Activated naive CD8-positive, alpha-beta T cell treated with anti-CD3 and anti-CD28 coated beads, Interleukin-2, amount 50 U/mL, for 24 hours (primary cell): ENCODE measurements around the gene PRCD.

Source experiments
- ATAC-seq: fragments of 150-1000 bp; cut with Tn5 transposase; one replicate; pipeline ENCODE4 v1.10.0; 2021
- DNase-seq: peaks from one replicate; pipeline ENCODE4 v3.0.0; 2021
- H3K27ac Mint-ChIP-seq: one replicate; pipeline ENCODE4 v1.8.0; 2021; ENCODE audit warnings: mild to moderate bottlenecking, mixed read lengths
- H3K27me3 Mint-ChIP-seq: one replicate; pipeline ENCODE4 v1.8.0; 2021; ENCODE audit warnings: mixed read lengths
- H3K36me3 Mint-ChIP-seq: one replicate; pipeline ENCODE4 v1.8.0; 2021; ENCODE audit warnings: low read depth, mixed read lengths
- H3K4me1 Mint-ChIP-seq: one replicate; pipeline ENCODE4 v1.8.0; 2021; ENCODE audit warnings: mixed read lengths
- H3K4me3 Mint-ChIP-seq: one replicate; pipeline ENCODE4 v1.8.0; 2021; ENCODE audit warnings: mild to moderate bottlenecking, moderate library complexity, mixed read lengths
- H3K9me3 Mint-ChIP-seq: one replicate; pipeline ENCODE4 v1.8.0; 2021; ENCODE audit warnings: mixed read lengths

PRCD gene

DNA sequence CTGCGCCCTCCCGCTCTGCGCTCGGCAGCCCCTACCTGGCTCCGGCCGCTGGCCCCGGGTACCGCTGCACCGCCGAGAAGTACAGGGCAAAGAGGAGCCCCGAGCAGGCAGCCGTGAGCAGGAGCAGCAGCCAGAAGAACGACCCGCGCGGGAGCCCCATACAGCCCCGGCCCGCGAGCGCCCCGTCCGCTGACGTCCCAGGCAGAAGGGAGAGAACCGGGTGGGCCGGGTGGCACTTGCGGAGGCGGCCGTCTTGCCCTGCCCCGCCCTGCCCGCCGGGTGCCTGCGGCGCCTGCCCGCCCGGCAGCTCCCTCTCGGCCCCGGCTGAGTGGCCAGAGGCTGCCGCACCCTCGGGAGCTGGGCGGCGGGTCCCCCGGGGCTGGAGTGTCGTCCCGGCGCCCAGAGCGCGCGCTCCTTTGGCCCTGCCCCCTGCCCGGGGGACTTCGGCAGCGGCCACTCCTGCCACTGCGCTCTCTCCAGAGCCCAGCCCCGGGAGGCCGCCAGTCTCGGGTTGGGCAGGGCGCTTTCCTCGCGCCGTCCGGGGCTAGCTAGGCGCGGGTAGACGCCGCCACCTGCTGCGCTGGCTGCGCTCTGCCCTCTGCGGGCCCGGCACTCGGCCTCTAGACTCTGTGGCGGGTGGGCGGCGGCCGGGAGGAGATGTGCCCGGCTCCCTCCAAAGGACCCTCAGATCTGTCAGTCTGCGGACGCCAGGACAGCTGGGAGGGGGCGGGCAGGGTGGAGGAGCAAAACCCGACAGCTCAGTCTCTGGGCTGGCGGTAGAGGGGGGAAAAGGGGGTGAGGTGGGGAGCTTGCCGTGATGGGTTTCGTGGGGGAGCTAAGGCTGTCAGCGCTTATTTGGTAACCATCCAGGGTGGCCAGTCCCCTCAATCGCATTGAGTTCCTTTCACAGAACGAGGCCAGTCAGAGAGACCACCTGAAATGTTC lies 46.1 kb downstream of the PRCD start, which contains the start of gene ST6GALNAC2:
Gene ST6GALNAC2, minus strand, starts transcription at position 212 of the 945 bp plus-strand sequence. Its CDS starts 52 bp downstream, at position 160.
- no peaks in the 10 kb centered on the region for H3K9me3 Mint-ChIP-seq
- H3K27me3 Mint-ChIP-seq: peaks cover 54% of the 10 kb centered on the region
- peak within 1 kb of the TSS; percentile 63 for H3K4me3 Mint-ChIP-seq
- ATAC-seq (peak; percentile 77), DNase-seq (peak; percentile 46)
- H3K4me1 Mint-ChIP-seq: peaks cover 12% of the 10 kb centered on the region
- no peak within 1 kb of the TSS for H3K27ac Mint-ChIP-seq
- no peaks in the 10 kb centered on the region for H3K36me3 Mint-ChIP-seq

DNA sequence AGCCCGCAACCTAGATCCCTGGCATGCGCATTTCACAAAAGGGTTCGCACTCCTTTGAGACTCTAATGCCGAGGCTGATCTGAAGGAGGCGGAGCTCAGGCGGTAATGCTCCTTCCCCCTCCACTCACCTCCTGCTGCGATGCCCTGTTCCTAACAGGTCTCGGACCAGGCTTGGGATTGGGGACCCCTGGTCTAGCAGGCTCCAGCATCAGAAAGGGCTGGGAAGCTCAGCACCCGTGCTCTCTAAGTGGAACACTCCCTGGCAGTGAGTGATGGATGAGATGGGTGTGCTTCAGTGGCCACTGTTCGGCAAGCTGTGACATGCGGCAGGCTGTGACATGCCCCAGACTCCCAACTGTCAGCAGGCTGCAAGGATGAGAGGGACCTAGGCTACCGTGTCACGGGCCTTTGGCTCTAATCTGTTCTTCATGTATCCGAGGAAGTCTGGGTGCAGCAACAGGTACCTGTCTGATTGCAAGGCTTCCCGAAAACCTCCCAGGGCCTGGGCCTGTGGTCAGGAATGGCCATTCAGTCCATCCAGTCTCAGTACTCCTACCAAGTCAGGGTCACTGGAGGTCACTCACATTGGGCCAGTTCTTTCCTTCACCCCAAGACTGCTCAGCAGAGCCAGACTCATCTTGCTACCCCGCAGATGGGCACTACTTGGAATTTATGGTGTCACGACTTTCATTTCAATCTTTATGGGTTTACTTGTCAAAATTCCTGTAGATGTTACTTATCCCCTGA lies 47.1 kb downstream of the PRCD start:
- peaks cover 57% of the 10 kb centered on the region for H3K27me3 Mint-ChIP-seq
- no peak for ATAC-seq

DNA sequence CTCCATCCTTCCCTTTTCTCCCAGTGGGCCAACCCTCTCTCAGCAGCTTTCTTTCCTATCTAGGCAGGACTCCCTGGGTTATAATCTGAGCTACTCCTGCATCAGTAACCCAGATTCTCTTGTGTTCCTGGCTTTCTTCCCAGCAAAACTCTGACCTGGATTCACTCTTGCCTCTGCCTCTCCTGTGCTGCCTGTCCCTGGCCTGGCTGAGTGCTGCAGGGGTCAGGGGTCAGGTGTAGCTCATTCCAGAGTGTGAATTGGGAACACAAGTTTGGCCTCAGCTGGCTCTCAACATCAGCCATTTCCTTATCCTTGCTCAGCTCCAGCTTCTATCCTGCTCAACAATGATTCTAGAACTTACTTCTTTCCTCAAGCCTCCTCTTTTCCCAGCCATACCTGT lies 48.3 kb downstream of the PRCD start:
- H3K36me3 Mint-ChIP-seq: no peaks in the 10 kb centered on the region
- no peak overlapping the region for H3K27ac Mint-ChIP-seq
- H3K4me1 Mint-ChIP-seq: peaks cover 12% of the 10 kb centered on the region
- no peak for ATAC-seq
- H3K27me3 Mint-ChIP-seq: peaks cover 53% of the 10 kb centered on the region
- no peaks in the 10 kb centered on the region for H3K9me3 Mint-ChIP-seq
- no peak for DNase-seq
- no peak overlapping the region for H3K4me3 Mint-ChIP-seq

More for the DNA sequence above, 47.1 kb downstream of the PRCD start:
- no peak for DNase-seq
- no peak overlapping the region for H3K27ac Mint-ChIP-seq
- H3K4me1 Mint-ChIP-seq: peaks cover 12% of the 10 kb centered on the region
- no peaks in the 10 kb centered on the region for H3K36me3 Mint-ChIP-seq
- H3K9me3 Mint-ChIP-seq: no peaks in the 10 kb centered on the region
- H3K4me3 Mint-ChIP-seq: no peak overlapping the region

DNA sequence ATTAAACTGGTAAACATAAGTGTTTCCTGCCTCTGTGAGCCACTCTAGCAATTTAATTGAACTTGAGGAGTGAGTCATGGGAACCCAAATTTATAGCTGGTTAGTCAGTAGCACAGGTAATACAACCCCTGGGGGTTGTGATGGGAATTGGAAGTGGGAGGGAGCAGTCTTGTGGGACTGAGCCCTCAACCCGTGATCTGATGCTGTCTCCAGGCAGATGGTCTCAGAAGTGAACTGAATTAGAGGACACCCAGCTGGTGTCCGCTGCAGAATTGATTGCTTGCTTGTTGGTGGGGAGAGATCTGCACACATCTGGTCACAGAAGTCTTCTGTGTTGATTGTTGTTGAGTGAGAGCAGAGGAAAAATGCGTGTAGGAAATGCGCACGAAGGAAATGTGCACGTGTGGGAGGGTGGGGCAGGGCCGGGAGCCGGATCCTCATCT lies 53.6 kb downstream of the PRCD start:
- no peaks in the 10 kb centered on the region for H3K4me1 Mint-ChIP-seq
- peaks cover 13% of the 10 kb centered on the region for H3K27me3 Mint-ChIP-seq
- no peak for ATAC-seq
- DNase-seq: no peak
- no peak overlapping the region for H3K27ac Mint-ChIP-seq
- no peaks in the 10 kb centered on the region for H3K36me3 Mint-ChIP-seq
- no peaks in the 10 kb centered on the region for H3K9me3 Mint-ChIP-seq
- H3K4me3 Mint-ChIP-seq: no peak overlapping the region

DNA sequence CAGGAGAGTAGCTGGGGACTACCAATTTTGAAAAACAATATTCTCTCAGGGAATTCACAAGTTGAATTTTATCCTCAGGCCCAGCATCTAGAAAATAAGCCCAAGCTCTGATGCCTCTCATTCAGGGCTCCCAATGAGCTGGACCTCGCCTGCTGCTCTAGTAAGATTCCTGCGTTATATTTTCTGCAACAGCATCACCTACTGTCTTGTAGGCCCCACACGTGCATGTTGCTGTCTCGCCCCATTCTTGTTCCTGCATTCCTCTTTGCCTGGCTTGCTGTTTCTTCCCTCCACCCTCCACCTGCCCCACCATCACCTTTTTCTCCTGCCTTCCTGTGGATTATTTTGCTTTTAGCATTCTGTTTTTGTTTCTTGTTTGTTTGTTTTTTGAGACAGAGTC lies 54.1 kb downstream of the PRCD start:
- no peaks in the 10 kb centered on the region for H3K4me1 Mint-ChIP-seq
- H3K36me3 Mint-ChIP-seq: no peaks in the 10 kb centered on the region
- H3K27ac Mint-ChIP-seq: no peak overlapping the region
- no peaks in the 10 kb centered on the region for H3K9me3 Mint-ChIP-seq
- DNase-seq (no peak), ATAC-seq (no peak)
- H3K27me3 Mint-ChIP-seq: peaks cover 8% of the 10 kb centered on the region
- H3K4me3 Mint-ChIP-seq: no peak overlapping the region

DNA sequence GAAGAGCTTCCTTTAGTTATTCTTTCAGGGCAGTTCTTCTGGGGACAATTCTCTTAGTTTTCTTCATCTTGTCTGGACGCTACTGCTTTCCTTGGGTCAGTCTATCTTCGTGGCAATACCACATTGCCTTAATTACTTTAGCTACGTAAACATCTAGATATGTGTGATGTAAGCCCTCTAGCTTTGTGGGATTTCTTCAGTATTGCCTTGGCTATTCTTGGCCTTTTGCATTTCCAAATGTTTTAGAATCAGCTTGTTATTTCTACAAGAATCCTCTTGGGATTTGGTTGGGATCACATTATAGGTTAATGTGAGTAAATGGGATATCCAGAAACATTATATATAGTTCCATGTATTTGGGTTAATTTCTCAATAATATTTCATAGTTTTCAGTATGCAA lies 54.8 kb downstream of the PRCD start:
- Mint-ChIP-seq H3K27ac (no peak overlapping the region), H3K36me3 (no peaks in the 10 kb centered on the region), H3K27me3 (peaks cover 3% of the 10 kb centered on the region), H3K9me3 (no peaks in the 10 kb centered on the region), H3K4me3 (no peak overlapping the region), H3K4me1 (no peaks in the 10 kb centered on the region)
- DNase-seq (no peak), ATAC-seq (no peak)
